PC-3 (cell line): ENCODE data around the gene SLC7A10. TPM values are rescaled to one million over a fixed set of nuclear protein-coding genes. Genes with fewer than 3 reads are reported as not detected.
"Not testable (repeated sequence)": the region's sequence is repeated elsewhere in the genome, so short reads cannot be mapped to it uniquely, and the experiment has no call there.

Experiments
- ATAC-seq: fragments of 200-7000 bp; cut with Tn5 transposase; 2 replicates; pipeline ENCODE4 v1.9.1; 2020; ENCODE audit warnings: mild to moderate bottlenecking, moderate library complexity
- BruUV-seq: library from RNA; stranded (reverse); fragments of 400-500 nt; replicated peaks from 2 replicates; lab custom pipeline; 2021; lab: Mats Ljungman, UMichigan
- CTCF ChIA-PET: fragments of 300-600 bp; sonication (Branson Sonifier 250); formaldehyde crosslinking; loops from one replicate; lab custom pipeline; 2022; ENCODE audit warnings: antibody characterized with exemption; lab: Charles Lee
- POLR2A ChIA-PET: fragments of 300-600 bp; sonication (Branson Sonifier 250); formaldehyde crosslinking; loops from one replicate; lab custom pipeline; 2022; ENCODE audit warnings: antibody characterized with exemption; ENCODE audit not compliant: unreplicated experiment; lab: Charles Lee
- DNase-seq: peaks from one replicate; pipeline ENCODE4 v3.0.0-alpha.2; 2015
- H2AFZ ChIP-seq: fragments of 300-600 bp; sonication (generic); 2 replicates; pipeline ENCODE4 v1.6.0; 2016; ENCODE audit warnings: antibody characterized with exemption, low read length
- H3F3A ChIP-seq: fragments of 300-600 bp; sonication (generic); one replicate; pipeline ENCODE4 v1.6.0; 2017; ENCODE audit warnings: antibody characterized with exemption, low read length, control low read depth, mild to moderate bottlenecking; ENCODE audit not compliant: unreplicated experiment
- H3K27ac ChIP-seq: fragments of 300-600 bp; sonication (generic); 2 replicates; pipeline ENCODE4 v1.5.1; 2016; ENCODE audit warnings: mild to moderate bottlenecking, low read length
- H3K27me3 ChIP-seq: fragments of 300-600 bp; sonication (generic); 2 replicates; pipeline ENCODE4 v1.6.1; 2016; ENCODE audit warnings: low read length, mixed read lengths
- H3K36me3 ChIP-seq: fragments of 300-600 bp; sonication (generic); 2 replicates; pipeline ENCODE4 v1.6.1; 2016; ENCODE audit warnings: low read depth, mixed run types, low read length, mixed read lengths
- H3K4me1 ChIP-seq: fragments of 300-600 bp; sonication (generic); 2 replicates; pipeline ENCODE4 v1.5.1; 2016; ENCODE audit warnings: low read length; ENCODE audit not compliant: insufficient read depth
- H3K4me2 ChIP-seq: fragments of 300-600 bp; sonication (generic); 2 replicates; pipeline ENCODE4 v1.6.0; 2016; ENCODE audit warnings: low read length
- H3K4me3 ChIP-seq: fragments of 300-600 bp; sonication (generic); 2 replicates; pipeline ENCODE4 v1.5.1; 2016; ENCODE audit warnings: mild to moderate bottlenecking, low read length, mixed read lengths
- H3K79me2 ChIP-seq: fragments of 300-600 bp; sonication (generic); 2 replicates; pipeline ENCODE4 v1.6.1; 2017; ENCODE audit warnings: low read length, mixed read lengths
- H3K9ac ChIP-seq: fragments of 300-600 bp; sonication (generic); 2 replicates; pipeline ENCODE4 v1.6.0; 2016; ENCODE audit warnings: mild to moderate bottlenecking, low read length
- H3K9me2 ChIP-seq: fragments of 300-600 bp; sonication (generic); replicated peaks from 2 replicates; pipeline ENCODE4 v1.6.1; 2016; ENCODE audit warnings: mixed run types, low read length, mixed read lengths
- H3K9me3 ChIP-seq: fragments of 300-600 bp; sonication (generic); 2 replicates; pipeline ENCODE4 v1.6.1; 2016; ENCODE audit warnings: low read length, mixed read lengths
- H4K20me1 ChIP-seq: fragments of 300-600 bp; sonication (generic); 2 replicates; pipeline ENCODE4 v1.6.1; 2016; ENCODE audit warnings: low read length, mixed read lengths
- CTCF ChIP-seq: fragments of 300-600 bp; sonication (generic); conservative IDR thresholded peaks from 2 replicates; pipeline ENCODE4 v1.5.1; 2017; ENCODE audit warnings: antibody characterized with exemption, low read depth, mild to moderate bottlenecking, low read length
- EZH2 ChIP-seq: fragments of 300-600 bp; sonication (generic); IDR thresholded peaks from one replicate; pipeline ENCODE4 v1.6.1; 2017; ENCODE audit warnings: antibody characterized with exemption, mild to moderate bottlenecking, low read length; ENCODE audit not compliant: unreplicated experiment
- EZH2phosphoT487 ChIP-seq: fragments of 300-600 bp; sonication (generic); IDR thresholded peaks from 2 replicates; pipeline ENCODE4 v1.6.1; 2018; ENCODE audit warnings: mild to moderate bottlenecking, antibody characterized with exemption, low read length, borderline replicate concordance
- intact Hi-C: fragments of 100-400 bp; cut with micrococcal nuclease; formaldehyde crosslinking; loops from 2 replicates; pipeline ENCODE4 v1.9.0; 2023
- total RNA-seq: library from RNA; depleted of rRNA; stranded (reverse); fragments of >200 nt; gene quantifications from 2 replicates; pipeline ENCODE4 v1.2.3, GENCODE V29; 2014

The SLC7A10 gene
- total RNA-seq, 1 experiment from 2014 or later, result not detected

- H3K4me1 ChIP-seq, result peaks cover 13% of the 10 kb centered on the region
- TF ChIP-seq EZH2 (no peak), CTCF (no peak), EZH2phosphoT487 (no peak)
- no peaks in the 10 kb centered on the region for H3K27me3 ChIP-seq
- H3K9ac ChIP-seq, result no peak overlapping the region
- H4K20me1 ChIP-seq, result no peaks in the 10 kb centered on the region
- no peaks in the 10 kb centered on the region for H3K79me2 ChIP-seq
- H3K36me3 ChIP-seq, result no peaks in the 10 kb centered on the region
- no peak for DNase-seq
- no peaks in the 10 kb centered on the region for H3F3A ChIP-seq
- ATAC-seq, result no peak
- H3K9me3 ChIP-seq, result no peaks in the 10 kb centered on the region
- no peak overlapping the region for H3K4me2 ChIP-seq
- BruUV-seq, result no TSS peak
- no peak overlapping the region for H3K4me3 ChIP-seq
- no peaks in the 10 kb centered on the region for H3K9me2 ChIP-seq
- intact Hi-C loops, result no loop called here
- ChIA-PET CTCF (no interaction called here), POLR2A (no interaction called here)
- no peak overlapping the region for H2AFZ ChIP-seq
- no peak overlapping the region for H3K27ac ChIP-seq
Observed at GRCh38 chr19:33168528-33168927, 57.1 kb downstream of the SLC7A10 start.

GRCh38 chr19:33167438-33167837 lies 58.2 kb downstream of the SLC7A10 start:
- no peak overlapping the region for H3K27ac ChIP-seq
- no peaks in the 10 kb centered on the region for H3F3A ChIP-seq
- no peak overlapping the region for H3K9ac ChIP-seq
- no peaks in the 10 kb centered on the region for H4K20me1 ChIP-seq
- CTCF ChIA-PET, result no interaction called here
- no peaks in the 10 kb centered on the region for H3K27me3 ChIP-seq
- H3K9me3 ChIP-seq, result no peaks in the 10 kb centered on the region
- POLR2A ChIA-PET, result no interaction called here
- H3K4me2 ChIP-seq, result no peak overlapping the region
- no peak for DNase-seq
- intact Hi-C loops, result no loop called here
- ATAC-seq, result no peak
- H3K4me1 ChIP-seq, result peaks cover 12% of the 10 kb centered on the region
- TF ChIP-seq EZH2, result no peak
- TF ChIP-seq CTCF, result no peak
- no peak for TF ChIP-seq EZH2phosphoT487
- H3K36me3 ChIP-seq, result no peaks in the 10 kb centered on the region
- no peak overlapping the region for H3K4me3 ChIP-seq
- no peaks in the 10 kb centered on the region for H3K9me2 ChIP-seq
- BruUV-seq, result no TSS peak
- H3K79me2 ChIP-seq, result no peaks in the 10 kb centered on the region
- H2AFZ ChIP-seq, result no peak overlapping the region

GRCh38 chr19:33166037-33166436 lies 59.6 kb downstream of the SLC7A10 start:
- POLR2A ChIA-PET, BruUV-seq: not testable (repeated sequence)

More at GRCh38 chr19:33166037-33166436, 59.6 kb downstream of the SLC7A10 start:
- H3K27me3 ChIP-seq, H3K79me2 ChIP-seq, H3K9me3 ChIP-seq, H3F3A ChIP-seq, intact Hi-C loops, H3K36me3 ChIP-seq, ATAC-seq, H3K4me1 ChIP-seq, H2AFZ ChIP-seq, H3K9ac ChIP-seq, H4K20me1 ChIP-seq, H3K4me3 ChIP-seq, DNase-seq, H3K9me2 ChIP-seq, H3K4me2 ChIP-seq, CTCF ChIA-PET, H3K27ac ChIP-seq: not testable (repeated sequence)
